Measurements from ENCODE around the gene ROR1.

The ROR1 gene

GRCh38 chr1:63936801-63937200, 163.0 kb downstream of the ROR1 start:
- no peak for TF ChIP-seq CTCF (IDR thresholded peaks at IDR 0.05)
- H3K27me3 ChIP-seq: no peaks in the 10 kb centered on the region

GRCh38 chr1:63937461-63938022, 163.7 kb downstream of the ROR1 start:
- no peak overlapping the region for H3K27ac ChIP-seq

More at GRCh38 chr1:63936801-63937200, 163.0 kb downstream of the ROR1 start:
- H3K4me1 ChIP-seq (ENCODE audit: control insufficient read depth in 1 of 2, insufficient read depth in 1 of 2, low read depth in 1 of 2, low read length in 1 of 2): no peaks in the 10 kb centered on the region
- H3K36me3 ChIP-seq: no peaks in the 10 kb centered on the region
- no peak overlapping the region for H3K4me3 ChIP-seq (ENCODE audit: low read depth in 1 of 2, low read length in 1 of 2)
- no peak overlapping the region for H3K27ac ChIP-seq
- H3K9me3 ChIP-seq: no peaks in the 10 kb centered on the region

GRCh38 chr1:63940440-63940839, 166.6 kb downstream of the ROR1 start:
- Histone ChIP-seq H3K27me3 (no peaks in the 10 kb centered on the region), H3K36me3 (no peaks in the 10 kb centered on the region), H3K4me1 (ENCODE audit: control insufficient read depth in 1 of 2, insufficient read depth in 1 of 2, low read depth in 1 of 2, low read length in 1 of 2) (no peaks in the 10 kb centered on the region), H3K9me3 (no peaks in the 10 kb centered on the region), H3K27ac (no peak overlapping the region), H3K4me3 (ENCODE audit: low read depth in 1 of 2, low read length in 1 of 2) (no peak overlapping the region)
- TF ChIP-seq CTCF (IDR thresholded peaks at IDR 0.05): no peak

More at GRCh38 chr1:63937461-63938022, 163.7 kb downstream of the ROR1 start:
- no peak overlapping the region for H3K4me3 ChIP-seq (ENCODE audit: low read depth in 1 of 2, low read length in 1 of 2)
- no peaks in the 10 kb centered on the region for H3K9me3 ChIP-seq
- TF ChIP-seq CTCF (IDR thresholded peaks at IDR 0.05): no peak
- H3K36me3 ChIP-seq: no peaks in the 10 kb centered on the region
- H3K27me3 ChIP-seq: no peaks in the 10 kb centered on the region
- no peaks in the 10 kb centered on the region for H3K4me1 ChIP-seq (ENCODE audit: control insufficient read depth in 1 of 2, insufficient read depth in 1 of 2, low read depth in 1 of 2, low read length in 1 of 2)

- Histone ChIP-seq H3K4me3 (ENCODE audit: low read depth in 1 of 2, low read length in 1 of 2) (no peak overlapping the region), H3K27ac (no peak overlapping the region), H3K4me1 (ENCODE audit: control insufficient read depth in 1 of 2, insufficient read depth in 1 of 2, low read depth in 1 of 2, low read length in 1 of 2) (no peaks in the 10 kb centered on the region), H3K27me3 (no peaks in the 10 kb centered on the region), H3K9me3 (no peaks in the 10 kb centered on the region), H3K36me3 (no peaks in the 10 kb centered on the region)
- TF ChIP-seq CTCF (IDR thresholded peaks at IDR 0.05): no peak
Observed at GRCh38 chr1:63943393-63943792, 169.6 kb downstream of the ROR1 start.

- H3K9me3 ChIP-seq: no peaks in the 10 kb centered on the region
- H3K36me3 ChIP-seq: no peaks in the 10 kb centered on the region
- no peaks in the 10 kb centered on the region for H3K27me3 ChIP-seq
- no peaks in the 10 kb centered on the region for H3K4me1 ChIP-seq (ENCODE audit: control insufficient read depth in 1 of 2, insufficient read depth in 1 of 2, low read depth in 1 of 2, low read length in 1 of 2)
- no peak overlapping the region for H3K27ac ChIP-seq
- H3K4me3 ChIP-seq (ENCODE audit: low read depth in 1 of 2, low read length in 1 of 2): no peak overlapping the region
- no peak for TF ChIP-seq CTCF (IDR thresholded peaks at IDR 0.05)
Observed at GRCh38 chr1:63945943-63946342, 172.1 kb downstream of the ROR1 start.

All from neutrophil (primary cell).